GM23338 (cell line): ENCODE results near the gene ACOXL. TPM values are rescaled to one million over a fixed set of nuclear protein-coding genes. Genes with fewer than 3 reads are reported as not detected.

Source experiments
- ATAC-seq: fragments of 200-7000 bp; cut with Tn5 transposase; 3 replicates; pipeline ENCODE4 v1.9.1; 2020
- DNase-seq: peaks from one replicate; pipeline ENCODE4 v3.0.0-alpha.2; 2015; ENCODE audit warnings: low spot score
- H2AFZ ChIP-seq: fragments of 200-600 bp; sonication (generic); 2 replicates; pipeline ENCODE4 v1.8.0; 2016; ENCODE audit warnings: antibody characterized with exemption, mild to moderate bottlenecking, moderate library complexity
- H3F3A ChIP-seq: fragments of 200-600 bp; sonication (generic); replicated peaks from 2 replicates; pipeline ENCODE4 v1.8.0; 2017; ENCODE audit warnings: antibody characterized with exemption, mixed run types, low read depth
- H3K27ac ChIP-seq: fragments of 200-600 bp; sonication (generic); 2 replicates; pipeline ENCODE4 v1.6.1; 2016; ENCODE audit warnings: low read depth
- H3K27me3 ChIP-seq: fragments of 200-600 bp; sonication (generic); 2 replicates; pipeline ENCODE4 v1.8.0; 2016; ENCODE audit warnings: mild to moderate bottlenecking, mixed run types, moderate library complexity; ENCODE audit not compliant: insufficient read depth
- H3K36me3 ChIP-seq: fragments of 200-600 bp; sonication (generic); 2 replicates; pipeline ENCODE4 v1.8.0; 2016; ENCODE audit warnings: mild to moderate bottlenecking; ENCODE audit not compliant: insufficient read depth
- H3K4me1 ChIP-seq: fragments of 200-600 bp; sonication (generic); 2 replicates; pipeline ENCODE4 v1.8.0; 2016; ENCODE audit warnings: mild to moderate bottlenecking, moderate library complexity; ENCODE audit not compliant: insufficient read depth
- H3K4me2 ChIP-seq: fragments of 200-600 bp; sonication (generic); 2 replicates; pipeline ENCODE4 v1.7.1; 2017; ENCODE audit warnings: mixed run types
- H3K4me3 ChIP-seq: fragments of 200-600 bp; sonication (generic); 2 replicates; pipeline ENCODE4 v1.6.1; 2016; ENCODE audit warnings: mixed run types
- H3K79me2 ChIP-seq: fragments of 200-600 bp; sonication (generic); replicated peaks from 2 replicates; pipeline ENCODE4 v1.8.0; 2017; ENCODE audit warnings: mild to moderate bottlenecking; ENCODE audit not compliant: insufficient read depth
- H3K9me2 ChIP-seq: fragments of 200-600 bp; sonication (generic); 2 replicates; pipeline ENCODE4 v1.8.0; 2017; ENCODE audit not compliant: insufficient read depth
- H4K20me1 ChIP-seq: fragments of 200-600 bp; sonication (generic); replicated peaks from 2 replicates; pipeline ENCODE4 v1.8.0; 2017; ENCODE audit warnings: mild to moderate bottlenecking; ENCODE audit not compliant: insufficient read depth
- H3K27ac Mint-ChIP-seq: 2 replicates; pipeline ENCODE4 v1.8.0; 2020; ENCODE audit warnings: inconsistent platforms, mild to moderate bottlenecking, moderate library complexity, mixed read lengths
- H3K27me3 Mint-ChIP-seq: 3 replicates; pipeline ENCODE4 v1.8.0; 2022; ENCODE audit warnings: low read depth, mild to moderate bottlenecking, moderate library complexity, mixed read lengths, inconsistent platforms; ENCODE audit not compliant: insufficient read depth, poor library complexity
- H3K36me3 Mint-ChIP-seq: 3 replicates; pipeline ENCODE4 v1.8.0; 2021; ENCODE audit warnings: low read depth, mild to moderate bottlenecking, inconsistent platforms, moderate library complexity, mixed read lengths
- H3K4me1 Mint-ChIP-seq: 3 replicates; pipeline ENCODE4 v1.8.0; 2020; ENCODE audit warnings: mild to moderate bottlenecking, inconsistent platforms, mixed read lengths
- H3K4me3 Mint-ChIP-seq: 3 replicates; pipeline ENCODE4 v1.8.0; 2021; ENCODE audit warnings: moderate library complexity, mild to moderate bottlenecking, inconsistent platforms, mixed read lengths
- H3K9me3 Mint-ChIP-seq: 3 replicates; pipeline ENCODE4 v1.8.0; 2020; ENCODE audit warnings: moderate library complexity, mild to moderate bottlenecking, inconsistent platforms, mixed read lengths
- CREB1 ChIP-seq: fragments of 250-450 bp; sonication (Bioruptor Pico); IDR thresholded peaks from 2 replicates; pipeline ENCODE4 v1.5.0; 2020; ENCODE audit warnings: low read depth, mild to moderate bottlenecking, moderate library complexity
- CTCF ChIP-seq, 2 experiments: fragments of 200-600 bp in 1 of 2; sonication (generic) in 1 of 2; conservative IDR thresholded peaks; 2 replicates each; pipeline versions ENCODE4 v1.5.1 to v1.6.1; 2016 to 2017; ENCODE audit warnings: antibody characterized with exemption in 2 of 2, low read depth in 2 of 2, mild to moderate bottlenecking in 2 of 2, moderate library complexity in 1 of 2
- ETS1 ChIP-seq: IDR thresholded peaks from 2 replicates; pipeline ENCODE4 v1.6.1; 2016; ENCODE audit warnings: antibody characterized with exemption
- EZH2 ChIP-seq: fragments of 200-600 bp; sonication (generic); IDR thresholded peaks from one replicate; pipeline ENCODE4 v1.8.0; 2017; ENCODE audit warnings: antibody characterized with exemption, mild to moderate bottlenecking, low read depth; ENCODE audit not compliant: unreplicated experiment
- EZH2phosphoT487 ChIP-seq: fragments of 200-600 bp; sonication (generic); IDR thresholded peaks from one replicate; pipeline ENCODE4 v1.8.1; 2018; ENCODE audit warnings: antibody characterized with exemption; ENCODE audit not compliant: unreplicated experiment
- JUNB ChIP-seq: IDR thresholded peaks from one replicate; pipeline ENCODE4 v1.6.1; 2016; ENCODE audit warnings: antibody characterized with exemption; ENCODE audit not compliant: unreplicated experiment
- NANOG ChIP-seq: IDR thresholded peaks from 2 replicates; pipeline ENCODE4 v1.6.1; 2016; ENCODE audit warnings: antibody characterized with exemption, borderline replicate concordance
- POLR2AphosphoS5 ChIP-seq: IDR thresholded peaks from 2 replicates; pipeline ENCODE4 v1.6.1; 2016; ENCODE audit warnings: antibody characterized with exemption, low read depth
- REST ChIP-seq: IDR thresholded peaks from one replicate; pipeline ENCODE4 v1.6.1; 2018; ENCODE audit warnings: antibody characterized with exemption; ENCODE audit not compliant: unreplicated experiment
- STAT1 ChIP-seq: IDR thresholded peaks from one replicate; pipeline ENCODE4 v1.6.1; 2016; ENCODE audit warnings: antibody characterized with exemption; ENCODE audit not compliant: unreplicated experiment
- ZNF114 ChIP-seq: fragments of 250-450 bp; sonication (Bioruptor Pico); IDR thresholded peaks from 2 replicates; pipeline ENCODE4 v1.5.0; 2020; ENCODE audit warnings: mild to moderate bottlenecking, moderate library complexity
- ZNF331 ChIP-seq: fragments of 250-450 bp; sonication (Bioruptor Pico); IDR thresholded peaks from 2 replicates; pipeline ENCODE4 v1.5.0; 2020; ENCODE audit warnings: low read depth, mild to moderate bottlenecking, moderate library complexity
- ZNF462 ChIP-seq: fragments of 250-450 bp; sonication (Bioruptor Pico); IDR thresholded peaks from 2 replicates; pipeline ENCODE4 v1.5.0; 2020; ENCODE audit warnings: mild to moderate bottlenecking, moderate library complexity
- polyA plus RNA-seq: library from polyadenylated mRNA; unstranded; fragments of >200 nt; fragmentation: Nextera tagmentation; extraction: Ambion mirVana; gene quantifications from 2 replicates; pipeline ENCODE4 v1.2.1, GENCODE V29; 2016
- total RNA-seq: library from RNA; depleted of rRNA; stranded (reverse); fragments of >200 nt; shearing (Covaris generic); gene quantifications from 2 replicates; pipeline ENCODE4 v1.2.3, GENCODE V29; 2014

The ACOXL gene
- total and polyA plus RNA-seq, 2 experiments from 2014 or later = 9.0 to 14.7 TPM

- DNase-seq (no peak), ATAC-seq (no peak)
- H3K36me3 ChIP-seq = no peaks in the 10 kb centered on the region
- H3K9me2 ChIP-seq = 0 out of 2 replicates have a peak, but pooled peaks cover 7% of the 10 kb centered on the region
- H4K20me1 ChIP-seq = no peaks in the 10 kb centered on the region
- H3K4me2 ChIP-seq = no peak overlapping the region
- no peak overlapping the region for H2AFZ ChIP-seq
- peaks cover 54% of the 10 kb centered on the region for H3K4me1 ChIP-seq
- H3K9me3 Mint-ChIP-seq = no peaks in the 10 kb centered on the region
- 0 out of 2 replicates have a peak, but pooled peaks cover 2% of the 10 kb centered on the region for H3F3A ChIP-seq
- no peak overlapping the region for H3K4me3 ChIP-seq
- no peak overlapping the region for H3K27ac Mint-ChIP-seq
- no peak overlapping the region for H3K27ac ChIP-seq
- no peak for TF ChIP-seq EZH2phosphoT487
- no peak for TF ChIP-seq ZNF114 (CRISPR knock-in tag)
- no peak for TF ChIP-seq ZNF331
- no peak for TF ChIP-seq POLR2AphosphoS5
- TF ChIP-seq REST = no peak
- no peak for TF ChIP-seq CTCF (conservative IDR thresholded peaks at IDR 0.05; ENCODE audit: low read depth in 2 of 2)
- no peak for TF ChIP-seq NANOG
- no peak for TF ChIP-seq CREB1 (CRISPR knock-in tag)
- TF ChIP-seq STAT1 = no peak
- no peak for TF ChIP-seq EZH2
- TF ChIP-seq ETS1 = no peak
- TF ChIP-seq ZNF462 (CRISPR knock-in tag) = no peak
- TF ChIP-seq JUNB = no peak
- peaks cover 25% of the 10 kb centered on the region; the same call in 1 of the 2 replicates for H3K79me2 ChIP-seq
- H3K4me1 Mint-ChIP-seq = peaks cover 68% of the 10 kb centered on the region
- no peak overlapping the region for H3K4me3 Mint-ChIP-seq
- H3K27me3 ChIP-seq = no peaks in the 10 kb centered on the region
- 0 out of 3 replicates have a peak, but pooled peaks cover 3% of the 10 kb centered on the region for H3K36me3 Mint-ChIP-seq
- H3K27me3 Mint-ChIP-seq = peaks cover 15% of the 10 kb centered on the region
Measured at GRCh38 chr2:110745048-110745447, 12.7 kb downstream of the ACOXL start.
